ENCODE measurements around the gene SFSWAP. TPM values are rescaled to one million over a fixed set of nuclear protein-coding genes. Genes with fewer than 3 reads are reported as not detected.
"Not testable (repeated sequence)": the region's sequence is repeated elsewhere in the genome, so short reads cannot be mapped to it uniquely, and the experiment has no call there.

SFSWAP gene
- total RNA-seq, 1 experiment from 2014 or later: 19.6 TPM

- not testable (repeated sequence) for DNase-seq (ENCODE audit: low read depth)
Measured at GRCh38 chr12:131809476-131810254, 98.8 kb downstream of the SFSWAP start.

GRCh38 chr12:131810726-131811125, 99.8 kb downstream of the SFSWAP start:
- DNase-seq (ENCODE audit: low read depth): no peak

- no peak for DNase-seq (ENCODE audit: low read depth)
Measured at GRCh38 chr12:131815131-131815530, 104.2 kb downstream of the SFSWAP start.

GRCh38 chr12:131816495-131816894, 105.6 kb downstream of the SFSWAP start:
- no peak for DNase-seq (ENCODE audit: low read depth)

GRCh38 chr12:131817241-131817640, 106.4 kb downstream of the SFSWAP start:
- no peak for DNase-seq (ENCODE audit: low read depth)

- no peak for DNase-seq (ENCODE audit: low read depth)
Measured at GRCh38 chr12:131818821-131819585, 108.1 kb downstream of the SFSWAP start.

GRCh38 chr12:131824450-131824849, 113.6 kb downstream of the SFSWAP start:
- no peak for DNase-seq (ENCODE audit: low read depth)

- no peak for DNase-seq (ENCODE audit: low read depth)
Measured at GRCh38 chr12:131825146-131825892, 114.4 kb downstream of the SFSWAP start.

GRCh38 chr12:131826097-131826928, 115.4 kb downstream of the SFSWAP start:
- no peak for DNase-seq (ENCODE audit: low read depth)

- DNase-seq (ENCODE audit: low read depth): peak; percentile 80
Measured at GRCh38 chr12:131827961-131828534, 117.2 kb downstream of the SFSWAP start, which contains the start of gene MMP17. Gene MMP17, plus strand, starts transcription at chr12:131828393. Its CDS starts 102 bp downstream, at chr12:131828495.

GRCh38 chr12:131828671-131829355, 117.9 kb downstream of the SFSWAP start:
- no peak for DNase-seq (ENCODE audit: low read depth)

- peak; percentile 34 for DNase-seq (ENCODE audit: low read depth)
Measured at GRCh38 chr12:131829356-131829747, 118.5 kb downstream of the SFSWAP start.

GRCh38 chr12:131829791-131830334, 119.0 kb downstream of the SFSWAP start:
- no peak for DNase-seq (ENCODE audit: low read depth)

- peak; percentile 85 for DNase-seq (ENCODE audit: low read depth)
Measured at GRCh38 chr12:131830335-131830913, 119.5 kb downstream of the SFSWAP start.

- DNase-seq (ENCODE audit: low read depth): peak; percentile 42
Measured at GRCh38 chr12:131830914-131831571, 120.2 kb downstream of the SFSWAP start.

GRCh38 chr12:131831635-131832041, 120.7 kb downstream of the SFSWAP start:
- peak; percentile 69 for DNase-seq (ENCODE audit: low read depth)

GRCh38 chr12:131832321-131833231, 121.7 kb downstream of the SFSWAP start:
- no peak for DNase-seq (ENCODE audit: low read depth)

All from RPMI7951 (cell line).